OCI-LY7 (cell line): ENCODE measurements around the gene UGT1A10. TPM values are rescaled to one million over a fixed set of nuclear protein-coding genes. Genes with fewer than 3 reads are reported as not detected.

ENCODE experiments used
- BruUV-seq: library from RNA; stranded (reverse); fragments of 400-500 nt; replicated peaks from 2 replicates; lab custom pipeline; 2021; lab: Mats Ljungman, UMichigan
- CTCF ChIA-PET: fragments of 300-600 bp; sonication (Branson Sonifier 250); formaldehyde crosslinking; loops from one replicate; lab custom pipeline; 2022; ENCODE audit warnings: antibody characterized with exemption; ENCODE audit not compliant: unreplicated experiment; lab: Charles Lee
- POLR2A ChIA-PET: fragments of 300-600 bp; sonication (Branson Sonifier 250); formaldehyde crosslinking; loops from one replicate; lab custom pipeline; 2022; ENCODE audit warnings: antibody characterized with exemption; lab: Charles Lee
- DNase-seq: peaks from one replicate; pipeline ENCODE4 v3.0.0-alpha.2; 2015; ENCODE audit warnings: low spot score
- H2AFZ ChIP-seq: fragments of 200-600 bp; sonication (generic), shearing (Covaris generic); 2 replicates; pipeline ENCODE4 v1.6.1; 2014; ENCODE audit warnings: mild to moderate bottlenecking, antibody characterized with exemption, low read length, moderate library complexity
- H3K27ac ChIP-seq: fragments of 200-600 bp; sonication (generic); 2 replicates; pipeline ENCODE4 v1.5.1; 2014; ENCODE audit warnings: mixed run types, low read depth, mild to moderate bottlenecking, moderate library complexity, low read length, inconsistent platforms; ENCODE audit not compliant: poor library complexity, severe bottlenecking
- H3K36me3 ChIP-seq: fragments of 200-600 bp; sonication (generic); 2 replicates; pipeline ENCODE4 v1.6.1; 2014; ENCODE audit warnings: mild to moderate bottlenecking, antibody characterized with exemption, low read length, moderate library complexity, mixed read lengths; ENCODE audit not compliant: insufficient read depth
- H3K4me1 ChIP-seq: fragments of 200-600 bp; sonication (generic); 2 replicates; pipeline ENCODE4 v1.5.1; 2014; ENCODE audit warnings: mild to moderate bottlenecking, low read length; ENCODE audit not compliant: insufficient read depth, poor library complexity, severe bottlenecking
- H3K4me2 ChIP-seq: fragments of 200-600 bp; sonication (generic); 2 replicates; pipeline ENCODE4 v1.6.1; 2014; ENCODE audit warnings: mild to moderate bottlenecking, low read length
- H3K4me3 ChIP-seq: fragments of 200-600 bp; sonication (generic); 2 replicates; pipeline ENCODE4 v1.5.1; 2014; ENCODE audit warnings: mild to moderate bottlenecking, low read depth, low read length; ENCODE audit not compliant: poor library complexity, severe bottlenecking
- H3K79me2 ChIP-seq: fragments of 200-600 bp; sonication (generic); 2 replicates; pipeline ENCODE4 v1.6.1; 2016; ENCODE audit warnings: low read depth, mild to moderate bottlenecking, low read length, moderate library complexity, mixed read lengths; ENCODE audit not compliant: insufficient read depth
- H3K9me2 ChIP-seq: fragments of 200-600 bp; sonication (generic); 2 replicates; pipeline ENCODE4 v1.6.1; 2016; ENCODE audit warnings: mild to moderate bottlenecking, low read length, mixed read lengths; ENCODE audit not compliant: insufficient read depth
- H3K9me3 ChIP-seq: fragments of 200-600 bp; sonication (generic); 2 replicates; pipeline ENCODE4 v1.6.1; 2014; ENCODE audit warnings: mild to moderate bottlenecking, mixed run types, low read length, mixed read lengths
- H4K20me1 ChIP-seq: fragments of 200-600 bp; sonication (generic); 2 replicates; pipeline ENCODE4 v1.6.1; 2014; ENCODE audit warnings: mild to moderate bottlenecking, antibody characterized with exemption, low read length, moderate library complexity, mixed read lengths; ENCODE audit not compliant: insufficient read depth
- CTCF ChIP-seq: fragments of 200-600 bp; sonication (generic); conservative IDR thresholded peaks from 2 replicates; pipeline ENCODE4 v1.5.1; 2014; ENCODE audit warnings: mild to moderate bottlenecking, antibody characterized with exemption, low read length, moderate library complexity, mixed read lengths
- EZH2phosphoT487 ChIP-seq: fragments of 200-600 bp; sonication (generic); IDR thresholded peaks from 2 replicates; pipeline ENCODE4 v1.6.1; 2018; ENCODE audit warnings: low read depth, borderline replicate concordance, mild to moderate bottlenecking, mixed run types, antibody characterized with exemption, low read length, moderate library complexity, mixed read lengths
- intact Hi-C: fragments of 100-400 bp; cut with micrococcal nuclease; formaldehyde crosslinking; loops from one replicate; pipeline ENCODE4 v1.10.0; 2022; ENCODE audit not compliant: unreplicated experiment
- total RNA-seq, 2 experiments: library from RNA; depleted of rRNA in 1 of 2; stranded (reverse); fragments of >200 nt in 1 of 2; shearing (Covaris generic) in 1 of 2; gene quantifications; 2 replicates each; pipeline ENCODE4 v1.2.3, GENCODE V29; 2014 to 2022

The UGT1A10 gene
- total RNA-seq, 2 experiments from 2014 or later = not detected

- BruUV-seq = no TSS peak
- no peak for DNase-seq
- Histone ChIP-seq H3K4me1 (no peaks in the 10 kb centered on the region), H3K36me3 (no peaks in the 10 kb centered on the region; the same call in 1 of the 2 replicates), H3K4me2 (no peak overlapping the region), H3K79me2 (no peaks in the 10 kb centered on the region), H3K27ac (no peak overlapping the region), H2AFZ (no peak overlapping the region), H3K9me3 (no peaks in the 10 kb centered on the region), H4K20me1 (no peaks in the 10 kb centered on the region), H3K4me3 (no peak overlapping the region), H3K9me2 (no peaks in the 10 kb centered on the region)
- intact Hi-C loops = no loop called here
- TF ChIP-seq EZH2phosphoT487 (no peak), CTCF (no peak)
- POLR2A ChIA-PET = no interaction called here
- CTCF ChIA-PET = no interaction called here
These were observed 31.4 kb upstream of the UGT1A10 start for GRCh38 chr2:233604826-233605225.

- H3K4me1 ChIP-seq = no peaks in the 10 kb centered on the region
- no peaks in the 10 kb centered on the region for H4K20me1 ChIP-seq
- BruUV-seq = no TSS peak
These were observed 30.6 kb upstream of the UGT1A10 start for GRCh38 chr2:233605680-233606079.

More at GRCh38 chr2:233605680-233606079, 30.6 kb upstream of the UGT1A10 start:
- Histone ChIP-seq H3K4me2 (no peak overlapping the region), H3K9me2 (no peaks in the 10 kb centered on the region), H3K9me3 (no peaks in the 10 kb centered on the region), H3K27ac (no peak overlapping the region), H3K79me2 (no peaks in the 10 kb centered on the region), H3K4me3 (no peak overlapping the region), H3K36me3 (no peaks in the 10 kb centered on the region; the same call in 1 of the 2 replicates), H2AFZ (no peak overlapping the region)
- ChIA-PET CTCF (no interaction called here), POLR2A (no interaction called here)
- no peak for TF ChIP-seq EZH2phosphoT487
- no peak for TF ChIP-seq CTCF
- intact Hi-C loops = no loop called here
- DNase-seq = no peak
